K562 (cell line): ENCODE data around the gene ZNF222. TPM values are rescaled to one million over a fixed set of nuclear protein-coding genes. Genes with fewer than 3 reads are reported as not detected.

Experiments used
- ATAC-seq: fragments of 200-7000 bp; cut with Tn5 transposase; 3 replicates; pipeline ENCODE4 v1.9.1; 2020; ENCODE audit warnings: moderate library complexity
- BruUV-seq: library from RNA; stranded (reverse); fragments of 400-500 nt; replicated peaks from 2 replicates; lab custom pipeline; 2021; lab: Mats Ljungman, UMichigan
- CTCF ChIA-PET: fragments of 300-600 bp; formaldehyde crosslinking; extraction: SDS; loops from one replicate; lab custom pipeline; 2021; ENCODE audit warnings: low intra/inter-chr PET ratio; lab: Yijun Ruan, JAX
- POLR2A ChIA-PET: fragments of 300-600, 350-650 bp; sonication (Branson Sonifier 250); formaldehyde crosslinking; extraction: SDS; loops from one replicate; lab custom pipeline; 2021; ENCODE audit warnings: antibody characterized with exemption, inconsistent platforms; lab: Yijun Ruan, JAX
- DNase-seq, 4 experiments: peaks; one replicate each; pipeline versions ENCODE4 v3.0.0 to v3.0.0-alpha.2; 2011 to 2018; ENCODE audit warnings: low spot score in 3 of 4, mixed read lengths in 3 of 4; ENCODE audit errors: extremely low read depth in 1 of 4
- FAIRE-seq: peaks from 2 replicates; lab custom pipeline; 2011; peaks lifted over from hg19 to GRCh38; lab: Jason Lieb, UNC
- H2AFZ ChIP-seq: 2 replicates; pipeline ENCODE4 v1.6.0; 2011; ENCODE audit warnings: low read depth, low read length, control low read depth, inconsistent platforms
- H3K27ac ChIP-seq: fragments of 200-600 bp; 3 replicates; pipeline ENCODE4 v1.8.0; 2011; ENCODE audit warnings: low read depth, mild to moderate bottlenecking, control low read depth, inconsistent platforms, low read length, moderate library complexity, mixed read lengths; ENCODE audit errors: extremely low read depth
- H3K27me3 ChIP-seq, 2 experiments: fragments of 300-600 bp in 1 of 2; 2 replicates in 1 of 2; 3 replicates in 1 of 2; pipeline versions ENCODE4 v1.6.0 to v1.8.0; 2011; ENCODE audit warnings: inconsistent platforms in 2 of 2, low read length in 2 of 2, mild to moderate bottlenecking in 1 of 2, mixed read lengths in 1 of 2, moderate library complexity in 1 of 2; ENCODE audit not compliant: control insufficient read depth in 2 of 2, insufficient read depth in 2 of 2
- H3K36me3 ChIP-seq: fragments of 300-600 bp; 3 replicates; pipeline ENCODE4 v1.8.0; 2011; ENCODE audit warnings: mild to moderate bottlenecking, low read length, inconsistent platforms; ENCODE audit not compliant: control insufficient read depth, insufficient read depth
- H3K4me1 ChIP-seq, 2 experiments: fragments of 200-600 bp in 1 of 2; replicated peaks in 1 of 2; 2 replicates in 1 of 2; 3 replicates in 1 of 2; pipeline versions ENCODE4 v1.5.1 to v1.8.0; 2011; ENCODE audit warnings: inconsistent platforms in 2 of 2, low read length in 2 of 2, mild to moderate bottlenecking in 1 of 2, mixed read lengths in 1 of 2, moderate library complexity in 1 of 2; ENCODE audit not compliant: control insufficient read depth in 2 of 2, insufficient read depth in 2 of 2
- H3K4me2 ChIP-seq: 2 replicates; pipeline ENCODE4 v1.6.1; 2011; ENCODE audit warnings: low read length, control low read depth, inconsistent platforms, mixed read lengths; ENCODE audit not compliant: insufficient read depth
- H3K4me3 ChIP-seq: fragments of 200-600 bp; sonication (generic), shearing (Covaris generic); 2 replicates; pipeline ENCODE4 v1.5.1; 2016; ENCODE audit warnings: control low read depth, inconsistent platforms
- H3K79me2 ChIP-seq: fragments of 200-600 bp; 3 replicates; pipeline ENCODE4 v1.8.0; 2011; ENCODE audit warnings: low read length, inconsistent platforms; ENCODE audit not compliant: control insufficient read depth, insufficient read depth
- H3K9ac ChIP-seq, 2 experiments: 2 replicates each; pipeline versions ENCODE4 v1.6.0 to v1.6.1; 2011; ENCODE audit warnings: low read depth in 2 of 2, low read length in 2 of 2, control low read depth in 1 of 2, inconsistent platforms in 1 of 2, mild to moderate bottlenecking in 1 of 2, mixed read lengths in 1 of 2; ENCODE audit not compliant: insufficient read depth in 1 of 2
- H3K9me1 ChIP-seq: one replicate; pipeline ENCODE4 v1.6.0; 2011; ENCODE audit warnings: inconsistent platforms, mild to moderate bottlenecking, low read length, moderate library complexity; ENCODE audit not compliant: control insufficient read depth, insufficient read depth
- H3K9me3 ChIP-seq: replicated peaks from 2 replicates; pipeline ENCODE4 v1.5.1; 2011; ENCODE audit warnings: low read depth, low read length, inconsistent platforms; ENCODE audit not compliant: control insufficient read depth, insufficient read depth
- H4K20me1 ChIP-seq: replicated peaks from 2 replicates; pipeline ENCODE4 v1.6.1; 2011; ENCODE audit warnings: low read length, inconsistent platforms, mixed read lengths; ENCODE audit not compliant: control insufficient read depth, insufficient read depth
- CEBPB ChIP-seq: fragments of 450-650 bp; IDR thresholded peaks from 2 replicates; pipeline ENCODE4 v1.6.1; 2016; ENCODE audit warnings: missing genetic modification characterization, missing compliant biosample characterization
- CEBPG ChIP-seq, 3 experiments: fragments of 200-800 bp in 1 of 3; sonication (Bioruptor generic) in 1 of 3; sonication (generic) in 1 of 3; formaldehyde crosslinking in 1 of 3; IDR thresholded peaks in 2 of 3; conservative IDR thresholded peaks in 1 of 3; 2 replicates each; pipeline versions ENCODE4 v1.6.1 to v1.8.0; 2016 to 2022; ENCODE audit warnings: missing compliant biosample characterization in 2 of 3, missing genetic modification characterization in 2 of 3, mild to moderate bottlenecking in 1 of 3, missing genetic modification reagents in 1 of 3
- NELFE ChIP-seq: IDR thresholded peaks from 2 replicates; pipeline ENCODE4 v1.6.1; 2011; ENCODE audit warnings: mild to moderate bottlenecking; ENCODE audit not compliant: insufficient read depth, insufficient read length
- PPARD ChIP-seq: fragments of 250-450 bp; sonication (Bioruptor Pico); IDR thresholded peaks from 2 replicates; pipeline ENCODE4 v1.8.0; 2022; ENCODE audit warnings: inconsistent platforms, mild to moderate bottlenecking, moderate library complexity
- ZC3H8 ChIP-seq: fragments of 450-650 bp; IDR thresholded peaks from 2 replicates; pipeline ENCODE4 v1.6.1; 2017
- ZNF507 ChIP-seq: conservative IDR thresholded peaks from 2 replicates; pipeline ENCODE4 v1.6.1; 2017; ENCODE audit warnings: missing genetic modification characterization, missing compliant biosample characterization
- WGBS: fragments of 100-300 bp; shearing (Covaris generic); methylation state at CpG from one replicate; pipeline ENCODE4 v1.1.6; 2016; ENCODE audit warnings: low coverage, mixed read lengths; ENCODE audit not compliant: insufficient coverage; ENCODE audit errors: missing lambda C conversion rate; 5-methylcytosine and 5-hydroxymethylcytosine counted together
- in situ Hi-C: fragments of 300-500 bp; cut with MboI; formaldehyde crosslinking; loops from 4 replicates; pipeline ENCODE4 v1.15.0; 2018; ENCODE audit warnings: inconsistent platforms, mixed read lengths
- intact Hi-C: fragments of 100-400 bp; cut with micrococcal nuclease; formaldehyde crosslinking; loops from 2 replicates; pipeline ENCODE4 v1.14.2; 2022
- polyA plus RNA-seq, 8 experiments: library from polyadenylated mRNA; depleted of rRNA in 4 of 8; stranded (reverse) in 5 of 8; unstranded in 3 of 8; fragments of >200 nt; fragmentation: Nextera tagmentation in 2 of 8; fragmentation: Illumina TruSeq in 1 of 8; extraction: Ambion mirVana in 2 of 8; extraction: Trizol in 1 of 8; gene quantifications; 2 replicates each; pipeline versions ENCODE4 v1.2.1 to v1.2.3, GENCODE V29; 2011 to 2014; ENCODE audit warnings: inconsistent platforms in 1 of 8, missing spikeins in 1 of 8
- total RNA-seq, 7 experiments: library from RNA; depleted of rRNA in 6 of 7; stranded (reverse); fragments of >200 nt in 6 of 7; fragmentation: Illumina TruSeq in 2 of 7; extraction: Trizol in 2 of 7; gene quantifications; 2 replicates each; pipeline versions ENCODE4 v1.2.1 to v1.2.3, GENCODE V29; 2011 to 2021; ENCODE audit warnings: low replicate concordance in 1 of 7

ZNF222 gene
- total and polyA plus RNA-seq, 9 of the 15 experiments (the other 6 are each of a cell fraction or from before 2014, with no cell fraction given) = 2.3 to 4.5 (median 3.0) TPM

GRCh38 chr19:44005973-44006372, 19.2 kb upstream of the ZNF222 start:
- no peak for TF ChIP-seq CEBPG (CRISPR knock-in tag; IDR thresholded peaks at IDR 0.05)
- TF ChIP-seq CEBPG (tag; conservative IDR thresholded peaks at IDR 0.05 in 1 of 2, IDR thresholded peaks at IDR 0.05 in 1 of 2) = peak; percentile 53 to 76
- TF ChIP-seq NELFE = no peak
- peak; percentile 65 for TF ChIP-seq CEBPB (tag)
- TF ChIP-seq, all 486 proteins: peak for 2
- peaks cover 7% of the 10 kb centered on the region; the same call in 1 of the 3 replicates for H3K79me2 ChIP-seq
- intact Hi-C loops (loop anchor here (10.0 kb wide), 1 partner anchor 109 kb away; the partner anchor contains the start of gene ZNF225), in situ Hi-C loops (no loop called here)
- POLR2A ChIA-PET = no interaction called here
- no peak for FAIRE-seq
- no TSS peak for BruUV-seq
- no peak overlapping the region for H3K4me2 ChIP-seq
- H3K4me3 ChIP-seq = no peak overlapping the region
- no peaks in the 10 kb centered on the region for H3K9me1 ChIP-seq
- H3K9ac ChIP-seq = no peak overlapping the region
- no peak overlapping the region for H3K27ac ChIP-seq
- peaks cover 17% of the 10 kb centered on the region; the same call in 2 of the 3 replicates for H3K36me3 ChIP-seq
- H2AFZ ChIP-seq = no peak overlapping the region
- DNase-seq = no peak
- 21% methylated on average over 1 of the region's 1 CpG for WGBS
- no peak for ATAC-seq
- no peaks in the 10 kb centered on the region for H4K20me1 ChIP-seq
- CTCF ChIA-PET = no interaction called here
- H3K27me3 ChIP-seq = no peaks in the 10 kb centered on the region
- H3K9me3 ChIP-seq = peaks cover 4% of the 10 kb centered on the region
- H3K4me1 ChIP-seq = peaks cover 0 to 4% of the 10 kb centered on the region in 2 experiments; a peak in 2 of 5 replicates

- Histone ChIP-seq H3K79me2 (peaks cover 7% of the 10 kb centered on the region; the same call in 1 of the 3 replicates), H3K4me2 (no peak overlapping the region), H3K27me3 (no peaks in the 10 kb centered on the region), H3K27ac (no peak overlapping the region), H3K9me3 (peaks cover 4% of the 10 kb centered on the region; the same call in 1 of the 2 replicates), H3K4me3 (no peak overlapping the region), H4K20me1 (no peaks in the 10 kb centered on the region), H2AFZ (no peak overlapping the region), H3K9ac (no peak overlapping the region), H3K9me1 (no peaks in the 10 kb centered on the region), H3K36me3 (peaks cover 17% of the 10 kb centered on the region; the same call in 2 of the 3 replicates), H3K4me1 (peaks cover 0 to 4% of the 10 kb centered on the region in 2 experiments; a peak in 2 of 5 replicates)
- BruUV-seq = no TSS peak
- ChIA-PET CTCF (no interaction called here), POLR2A (no interaction called here)
- WGBS = 71% methylated on average over 6 of the region's 6 CpGs
- DNase-seq (no peak), ATAC-seq (no peak), FAIRE-seq (no peak)
- in situ Hi-C loops (no loop called here), intact Hi-C loops (loop anchor here (10.0 kb wide), 1 partner anchor 107 kb away; the partner anchor contains the start of gene ZNF225)
- no peak for TF ChIP-seq CEBPG (CRISPR knock-in tag; IDR thresholded peaks at IDR 0.05)
- peak in 1 of 2 experiments; percentile 49; a peak in 1 of 4 replicates for TF ChIP-seq CEBPG (tag; conservative IDR thresholded peaks at IDR 0.05 in 1 of 2, IDR thresholded peaks at IDR 0.05 in 1 of 2)
- TF ChIP-seq ZNF507 (tag) = no peak
- TF ChIP-seq PPARD = no peak
- TF ChIP-seq ZC3H8 = no peak
- TF ChIP-seq CEBPB (tag) = peak; percentile 50
These were observed 17.7 kb upstream of the ZNF222 start for GRCh38 chr19:44007473-44007872.
